IPS-NIHi7 (cell line): ENCODE results near the gene NEBL.

Experiments
- DNase-seq: peaks from one replicate; pipeline ENCODE4 v3.0.0; 2012; ENCODE audit warnings: mixed read lengths; ENCODE audit errors: extremely low spot score

NEBL gene

DNA sequence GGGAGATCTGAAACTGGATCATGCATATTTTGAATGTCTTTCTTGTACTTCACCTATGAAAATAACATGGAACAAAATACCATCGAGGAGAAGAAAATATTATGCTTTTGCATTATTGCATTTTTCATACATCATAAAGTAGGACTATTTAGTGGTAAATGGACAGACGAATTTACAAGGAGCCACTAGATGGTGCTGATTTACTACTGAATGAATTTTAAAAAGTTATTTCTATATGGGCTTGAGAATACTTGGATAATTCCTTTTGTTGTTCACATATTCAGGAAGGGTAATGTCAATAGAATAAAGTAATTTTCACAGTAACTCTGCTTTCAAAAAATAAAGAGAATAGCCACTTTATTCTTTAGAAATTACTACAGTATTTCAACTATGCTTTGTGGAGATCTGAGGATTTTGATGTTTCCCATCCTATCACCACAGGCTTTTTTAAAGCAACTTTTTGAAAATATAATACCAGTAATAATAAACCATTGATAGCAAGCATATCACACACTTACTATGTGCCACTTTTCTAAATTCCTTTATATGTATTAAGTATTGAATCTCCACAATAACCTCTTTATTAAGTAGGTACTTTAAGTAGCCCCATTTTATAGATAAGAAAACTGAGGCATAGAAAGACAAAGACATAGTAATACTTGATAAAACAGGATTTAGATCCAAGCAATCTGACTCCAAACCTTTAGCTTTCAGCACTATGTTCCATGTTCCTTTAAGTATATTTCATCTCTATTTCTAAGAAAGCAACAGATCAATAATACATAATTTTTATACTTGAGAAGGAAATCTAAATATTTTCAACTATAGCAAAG is 38.6 kb downstream of the NEBL start:
- no peak for DNase-seq

DNA sequence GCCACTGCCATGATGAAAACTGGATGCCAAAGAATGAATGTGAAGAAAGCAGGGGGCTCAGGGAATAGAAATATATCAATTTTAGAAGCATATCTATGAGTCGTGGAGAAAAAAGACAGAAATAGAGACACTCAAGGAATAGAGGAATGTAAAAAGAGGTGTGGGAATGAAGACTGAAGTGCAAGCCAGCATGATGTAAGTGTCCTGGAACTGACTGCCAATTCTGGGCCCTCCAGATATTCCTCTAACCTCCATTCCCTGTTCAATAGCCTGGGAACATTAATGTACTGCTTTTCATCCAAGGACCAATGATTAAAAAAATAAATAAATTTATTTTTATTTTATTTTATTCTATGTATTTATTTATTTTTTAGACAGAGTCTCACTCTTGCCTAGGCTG is 40.6 kb downstream of the NEBL start:
- no peak for DNase-seq

DNA sequence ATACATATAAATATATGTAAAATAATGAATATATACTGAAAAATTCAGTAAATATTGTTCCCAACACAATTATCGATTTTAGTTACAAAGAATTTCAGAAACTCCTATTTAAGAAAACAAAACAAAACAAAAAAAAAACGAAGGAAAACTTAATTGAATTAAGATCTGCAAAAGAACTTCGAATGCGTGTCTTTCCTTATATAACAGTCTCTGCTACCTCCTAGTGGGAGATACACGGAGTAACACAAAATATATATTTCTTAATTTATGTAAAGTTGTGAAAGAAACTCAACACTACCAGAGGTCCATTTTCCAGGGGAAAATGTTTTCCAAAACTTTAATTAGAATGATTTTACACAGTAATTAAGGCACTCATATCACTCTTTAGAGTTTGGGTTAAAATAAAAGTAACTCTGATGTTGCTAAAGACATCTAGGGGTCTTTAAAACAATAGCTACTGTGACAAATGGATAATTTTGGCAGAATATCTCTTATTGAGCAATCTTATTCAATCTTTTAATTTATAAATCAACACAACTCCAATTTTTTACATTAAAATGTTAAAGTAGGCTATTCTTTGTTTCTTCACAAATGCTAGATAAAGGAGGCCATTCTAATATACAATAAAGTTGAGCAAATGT is 41.6 kb downstream of the NEBL start:
- DNase-seq, result no peak

DNA sequence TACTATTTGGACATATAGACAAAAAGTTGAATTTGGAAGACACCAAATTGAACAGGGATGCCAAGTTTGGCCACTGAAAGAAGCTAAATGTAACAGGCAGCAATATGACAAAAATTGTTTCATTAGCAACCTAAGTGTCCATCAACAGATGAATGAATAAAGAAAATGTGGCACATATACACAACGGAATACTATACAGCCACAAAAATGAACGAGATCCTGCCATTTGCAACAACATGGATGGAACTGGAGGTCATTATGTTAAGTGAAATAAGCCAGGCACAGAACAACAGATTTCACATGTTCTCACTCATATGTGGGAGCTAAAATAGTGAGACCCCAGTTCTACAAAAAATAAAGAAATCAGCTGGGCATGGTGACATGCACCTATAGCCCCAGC is 43.8 kb downstream of the NEBL start:
- DNase-seq, result no peak

DNA sequence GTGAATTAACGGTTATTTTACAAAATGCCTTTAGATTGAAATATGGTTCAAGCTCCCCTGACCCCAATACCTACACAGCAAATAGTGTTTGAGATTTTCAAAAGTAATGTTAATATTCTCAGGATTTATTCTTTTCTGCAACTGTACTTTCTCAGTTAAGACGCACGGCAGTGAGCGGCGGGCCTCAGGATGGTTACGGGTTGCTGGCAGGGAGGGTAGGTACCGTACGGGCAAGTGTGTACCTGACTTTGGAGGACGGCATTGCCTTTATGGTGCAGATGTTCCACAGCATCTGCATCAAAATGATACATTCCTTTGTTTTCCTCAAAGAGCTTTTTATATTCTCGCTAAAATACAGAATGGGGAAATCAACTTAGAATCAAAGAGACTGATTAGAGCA is 44.8 kb downstream of the NEBL start:
- no peak for DNase-seq

DNA sequence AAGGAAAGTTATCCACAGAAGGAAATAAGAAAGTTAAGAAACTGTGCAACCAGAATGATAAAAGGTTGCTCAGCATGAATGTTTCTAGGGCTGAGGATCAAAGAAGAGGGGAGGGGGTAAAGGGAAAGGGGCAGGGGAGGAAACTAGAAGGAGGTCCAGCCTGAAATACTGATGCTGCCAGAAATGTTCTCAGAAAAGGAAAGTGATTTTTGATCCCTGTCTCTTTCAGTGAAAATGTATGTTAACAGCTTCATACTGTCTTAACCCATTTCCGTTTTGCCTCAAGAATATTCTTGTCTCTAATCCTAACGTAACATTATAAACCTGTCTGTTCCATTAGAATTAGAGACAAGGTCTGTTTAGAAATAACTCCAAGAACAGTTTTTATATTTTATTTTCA is 49.6 kb downstream of the NEBL start:
- no peak for DNase-seq

DNA sequence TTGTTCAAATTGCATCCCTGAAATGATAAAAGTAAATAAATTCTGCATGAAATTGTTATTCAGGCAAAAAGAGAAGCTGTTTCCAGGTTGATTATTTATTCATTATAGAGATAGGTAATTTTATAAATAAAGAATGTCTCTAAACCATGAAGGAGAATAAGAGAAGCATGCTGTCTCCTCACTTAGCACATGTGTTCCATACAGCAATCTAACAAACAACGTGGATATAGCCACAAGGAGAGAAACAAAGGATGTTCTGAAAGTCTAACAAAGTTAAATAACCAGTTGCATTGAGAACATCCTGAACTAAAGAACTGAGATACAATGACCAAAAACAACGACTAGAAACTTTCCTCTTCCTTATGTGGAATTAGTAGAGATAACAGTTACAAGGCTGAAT is 50.8 kb downstream of the NEBL start:
- DNase-seq, result no peak

DNA sequence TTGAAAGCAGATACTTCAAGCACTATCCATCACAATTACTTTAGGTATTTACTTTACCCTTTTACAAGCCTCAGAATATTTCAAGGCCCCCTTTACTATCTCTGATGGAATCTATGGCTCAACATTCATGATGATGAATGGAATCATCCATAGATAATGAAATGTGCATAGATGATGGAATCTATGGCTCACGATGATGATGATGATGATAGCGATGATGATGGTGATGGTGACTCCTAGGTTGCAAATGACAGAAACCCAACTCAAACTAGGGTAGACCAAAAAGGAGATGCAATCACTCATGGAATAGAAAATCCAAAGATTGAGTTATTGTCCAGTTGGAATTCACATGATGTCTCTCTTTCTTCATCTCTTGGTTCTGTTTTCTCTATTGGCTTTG is 55.7 kb downstream of the NEBL start:
- no peak for DNase-seq

DNA sequence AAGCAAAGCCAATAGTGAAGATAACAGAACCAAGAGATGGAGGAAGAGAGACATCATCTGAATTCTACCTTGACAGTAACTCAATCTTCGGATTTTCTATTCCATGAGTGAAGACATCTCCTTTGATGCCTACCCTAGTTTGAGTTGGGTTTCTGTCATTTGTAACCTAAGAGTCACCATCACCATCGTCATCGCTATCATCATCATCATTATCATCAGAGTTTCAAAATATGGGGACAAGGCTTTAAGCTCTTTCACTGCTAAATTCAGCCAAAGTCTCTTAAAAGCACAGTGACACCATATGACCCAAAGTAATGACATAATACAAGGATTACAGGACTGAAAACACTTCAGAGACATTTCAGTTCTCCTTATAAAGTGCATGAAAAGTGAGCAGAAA is 57.2 kb downstream of the NEBL start:
- DNase-seq, result no peak

DNA sequence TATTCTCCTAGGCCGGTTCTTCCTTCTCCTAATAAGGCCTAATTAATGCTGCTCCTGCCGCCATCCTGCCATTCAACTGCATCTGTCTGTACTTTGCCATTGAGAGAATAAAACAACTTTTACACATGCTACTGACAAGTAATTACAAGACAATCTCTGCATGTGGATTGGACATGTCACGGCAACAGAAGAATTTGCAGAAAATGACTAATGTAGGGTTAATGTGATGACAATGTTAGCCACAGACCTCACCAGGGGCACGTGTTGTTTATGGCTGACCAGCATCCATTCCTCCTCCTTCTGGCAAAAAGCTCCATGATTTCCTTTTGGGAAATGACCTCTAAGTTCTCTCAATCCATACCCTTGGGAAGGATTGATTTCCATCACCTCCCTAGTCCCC is 58.0 kb downstream of the NEBL start:
- DNase-seq, result no peak

DNA sequence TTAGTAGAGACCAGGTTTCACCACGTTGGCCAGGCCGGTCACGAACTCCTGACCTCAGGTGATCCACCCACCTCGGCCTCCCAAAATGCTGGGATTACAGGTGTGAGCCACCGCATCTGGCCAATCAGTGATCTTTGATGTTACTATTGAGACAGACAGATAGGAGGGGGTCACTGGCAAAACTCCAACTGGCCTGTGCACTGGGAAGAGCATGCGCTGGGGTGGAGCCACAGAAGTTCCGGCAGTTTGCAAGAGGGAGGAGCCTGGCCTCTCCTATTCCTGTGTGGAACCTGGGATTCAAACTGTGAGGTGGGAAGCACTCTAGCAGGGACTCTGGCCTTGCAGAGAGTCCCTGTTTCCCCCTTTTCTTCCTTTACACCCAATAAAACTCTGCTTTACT is 60.7 kb downstream of the NEBL start:
- DNase-seq, result no peak

DNA sequence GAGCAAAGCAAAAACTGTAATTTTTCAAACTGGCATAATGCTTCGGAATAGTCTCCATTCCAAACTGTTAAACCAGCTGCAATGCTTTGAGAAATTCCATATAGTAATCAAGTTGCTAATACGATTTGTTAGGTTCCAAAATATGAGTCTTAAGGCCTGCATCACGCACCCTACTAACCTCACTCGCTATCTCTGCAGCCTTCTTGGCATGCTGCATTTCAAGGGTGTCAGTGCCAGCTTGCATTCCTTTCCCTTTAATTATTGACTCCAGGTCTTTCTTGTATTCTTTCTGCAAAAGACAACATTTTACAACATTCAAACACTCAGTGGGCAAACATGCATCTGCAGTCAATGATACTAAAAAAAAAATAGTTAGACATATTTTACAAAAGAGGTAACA is 61.8 kb downstream of the NEBL start:
- no peak for DNase-seq

DNA sequence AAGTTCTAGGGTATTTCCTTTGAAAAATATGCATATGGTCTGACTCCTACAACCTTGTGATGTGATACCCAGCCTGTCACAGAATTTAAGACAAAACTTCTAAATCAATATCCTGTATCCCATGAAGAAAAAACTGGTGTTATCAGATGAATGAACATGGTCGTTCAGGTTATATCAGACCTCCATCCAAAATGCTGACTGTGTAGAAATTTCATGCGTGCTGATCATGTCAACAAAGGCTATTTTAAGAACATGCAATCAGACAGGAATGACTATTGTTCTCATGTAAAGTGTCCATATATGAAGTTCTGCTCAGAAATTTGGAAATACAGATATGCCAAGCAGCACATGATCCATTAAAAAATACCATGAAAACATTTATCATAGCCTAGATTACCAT is 62.3 kb downstream of the NEBL start:
- DNase-seq, result no peak

DNA sequence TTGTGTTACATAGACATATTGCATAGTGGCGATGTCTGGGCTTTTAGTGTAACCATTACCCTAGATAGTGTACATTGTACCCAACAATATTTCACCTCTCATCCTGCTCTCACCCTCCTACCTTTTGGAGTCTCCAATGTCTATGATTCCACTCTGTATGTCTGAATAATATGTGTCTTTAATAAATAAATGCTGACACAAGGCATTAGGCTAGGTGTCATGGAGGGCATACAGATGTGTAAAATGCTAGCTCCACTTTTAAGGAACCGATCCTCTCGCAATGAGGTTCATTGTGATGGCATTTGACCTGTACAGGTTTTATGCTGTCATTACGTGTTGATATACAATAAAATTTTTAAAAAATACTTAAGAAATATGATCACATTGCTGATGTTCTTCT is 74.3 kb downstream of the NEBL start:
- no peak for DNase-seq

DNA sequence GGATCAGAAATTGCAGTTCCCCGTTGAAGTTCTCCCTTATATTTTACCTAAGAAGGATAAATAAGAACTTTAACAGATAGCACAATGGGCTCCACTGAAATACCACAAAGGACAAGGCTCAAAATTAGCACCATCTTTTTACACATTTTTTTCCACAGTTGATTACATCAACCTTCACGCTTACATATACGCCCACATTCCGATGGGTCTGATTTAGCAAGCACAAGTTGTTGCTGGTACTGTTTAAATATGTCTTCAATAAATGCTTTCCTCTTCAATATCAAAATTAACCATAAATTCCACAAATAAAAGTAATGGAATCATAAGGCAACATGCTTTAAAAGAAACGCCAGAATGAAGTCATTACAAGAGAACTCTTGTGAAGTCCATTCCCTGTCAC is 79.5 kb downstream of the NEBL start:
- no peak for DNase-seq

DNA sequence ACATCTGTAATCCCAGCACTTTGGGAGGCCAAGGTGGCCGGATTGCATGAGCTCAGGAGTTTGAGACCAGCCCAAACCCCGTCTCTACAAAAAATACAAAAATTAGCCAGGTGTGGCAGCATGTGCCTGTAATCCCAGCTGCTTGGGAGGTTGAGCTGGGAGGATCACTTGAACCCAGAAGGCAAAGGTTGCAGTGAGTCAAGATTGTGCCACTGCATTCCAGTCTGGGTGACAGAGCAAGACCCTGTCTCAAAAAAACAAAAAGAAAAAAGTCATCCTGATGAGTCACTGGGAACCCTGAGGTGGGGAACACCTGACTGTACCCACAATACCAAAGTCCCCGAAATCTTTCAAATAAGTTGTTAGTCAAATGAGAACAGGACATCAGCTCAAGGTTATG is 80.0 kb downstream of the NEBL start:
- no peak for DNase-seq

DNA sequence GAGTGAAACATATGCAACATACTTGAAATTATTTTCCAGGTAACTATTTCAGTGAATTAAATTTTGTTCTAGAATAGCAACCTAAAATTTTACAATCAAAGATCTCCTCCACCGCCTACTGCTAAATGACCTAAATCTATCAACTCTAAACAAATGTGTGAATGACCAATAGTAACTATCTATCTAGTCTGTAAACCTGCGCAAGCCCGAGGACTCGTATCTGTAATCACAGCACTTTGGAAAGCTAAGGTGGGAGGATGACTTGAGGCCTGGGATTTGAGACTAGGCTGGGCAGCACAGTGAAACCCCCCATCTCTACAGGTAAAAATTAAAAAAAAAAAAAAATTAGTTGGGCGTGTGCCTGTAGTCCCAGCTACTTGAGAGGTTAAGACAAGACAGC is 83.0 kb downstream of the NEBL start:
- DNase-seq, result no peak

DNA sequence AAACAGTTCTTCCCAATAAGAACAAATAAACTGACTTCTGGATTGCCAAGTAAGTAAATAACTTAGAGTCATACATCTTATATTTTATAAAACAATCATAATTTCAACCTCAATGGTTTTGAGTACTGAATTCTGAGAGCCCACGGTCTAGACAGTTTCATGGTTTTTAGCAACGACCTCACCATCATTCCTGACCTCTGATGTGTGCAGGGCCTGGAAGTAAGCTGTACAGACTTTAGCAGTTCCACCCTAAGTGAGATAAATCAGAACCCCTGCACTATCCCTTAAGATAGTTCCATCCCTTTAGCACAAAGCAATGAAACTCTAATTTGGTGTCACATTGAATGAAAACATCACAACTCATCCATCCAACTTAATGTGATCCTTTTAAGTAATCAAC is 86.0 kb downstream of the NEBL start:
- DNase-seq, result no peak

DNA sequence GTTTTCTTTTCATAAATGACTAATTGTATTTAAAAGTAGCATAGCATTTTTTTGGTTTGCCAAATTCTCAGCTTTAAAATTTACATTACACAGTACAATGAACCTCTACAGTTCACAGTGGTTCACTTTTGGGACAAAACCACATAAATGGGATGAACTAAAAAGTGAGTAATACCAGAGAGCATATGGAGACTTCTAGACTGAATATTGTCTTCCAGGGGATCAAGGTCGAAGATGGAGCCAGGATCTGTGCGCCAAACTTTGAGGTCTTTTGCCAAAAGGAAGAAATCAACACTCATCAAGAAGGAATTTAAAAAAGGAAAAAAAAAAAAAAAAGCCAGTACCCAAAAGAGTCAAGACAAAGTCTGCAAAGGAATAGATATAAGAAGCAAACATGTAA is 87.5 kb downstream of the NEBL start:
- no peak for DNase-seq

DNA sequence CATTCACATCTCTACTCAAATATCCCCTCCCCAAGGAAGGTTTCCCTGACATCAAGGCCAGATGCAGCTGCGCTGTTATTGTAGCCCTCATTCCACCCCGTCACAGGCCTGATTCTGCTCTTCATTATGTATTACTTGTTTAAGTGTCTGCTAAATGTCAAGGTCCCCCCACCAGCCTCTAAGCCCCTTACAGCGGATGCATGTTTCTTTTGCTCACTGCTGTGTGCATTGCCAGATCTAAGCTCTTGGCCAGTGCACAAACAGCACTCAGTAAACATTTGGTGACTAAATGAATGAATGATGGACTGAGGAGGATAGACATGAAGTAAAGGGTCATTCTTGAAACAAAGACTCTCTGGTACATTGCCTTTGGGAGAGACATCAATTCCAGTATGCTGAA is 90.6 kb downstream of the NEBL start:
- no peak for DNase-seq

DNA sequence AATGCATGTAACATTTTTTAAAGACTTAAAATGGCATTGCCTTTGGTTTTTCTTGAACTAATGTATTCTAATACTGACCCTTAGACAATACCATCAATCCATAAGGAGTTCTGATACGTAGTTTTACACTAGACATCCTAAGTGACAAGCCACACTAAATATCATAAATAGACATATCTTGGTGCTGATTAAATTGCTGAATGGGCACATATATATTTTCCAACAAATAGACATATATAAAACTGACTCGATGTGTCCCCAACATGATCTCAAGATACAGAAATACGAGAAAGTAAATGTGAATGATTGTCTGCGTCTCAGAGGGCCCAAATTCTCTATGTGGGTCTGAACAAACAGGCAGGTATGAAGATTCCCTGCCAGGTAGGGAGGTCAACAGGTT is 99.8 kb downstream of the NEBL start:
- no peak for DNase-seq

DNA sequence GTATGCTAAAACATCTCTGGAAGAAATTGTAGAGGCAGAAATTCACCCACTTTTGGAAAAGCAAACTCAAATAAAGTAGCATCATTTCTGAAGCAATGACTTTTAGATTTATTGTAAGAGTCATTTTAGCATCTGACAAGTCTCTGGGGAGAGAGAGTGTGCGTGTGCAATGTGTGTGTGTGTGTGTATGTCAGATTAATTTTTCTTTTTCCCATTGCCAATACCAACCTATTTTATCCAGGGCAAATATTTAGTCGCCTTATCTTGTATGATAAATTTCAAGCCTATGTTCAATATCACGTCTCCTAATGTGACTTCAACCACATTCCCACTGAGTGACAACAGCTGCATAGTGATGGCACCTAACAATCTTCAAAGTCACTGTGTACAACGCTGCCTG is 101.7 kb downstream of the NEBL start:
- DNase-seq, result no peak

DNA sequence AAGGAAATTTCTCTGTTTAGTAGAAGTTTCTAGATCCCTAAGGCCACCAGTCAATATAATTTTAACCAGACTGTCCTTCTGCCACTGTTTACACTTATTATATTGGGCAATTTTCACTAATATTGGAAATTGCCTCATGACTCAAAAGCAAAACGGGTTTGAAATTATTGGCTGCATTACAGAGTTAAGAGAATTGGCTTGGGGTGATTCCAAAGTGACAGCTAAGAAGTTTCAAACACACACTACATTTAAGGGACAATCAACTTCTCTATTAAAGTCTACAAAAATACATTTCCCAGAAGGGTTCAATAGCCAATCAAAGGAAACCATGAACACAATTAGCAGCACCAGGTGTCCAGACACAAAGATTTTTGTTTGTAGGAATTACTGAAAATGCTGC is 111.9 kb downstream of the NEBL start:
- DNase-seq, result no peak
